IPS DF 6.9 (cell line): ENCODE data around the gene FCRL5.

Source experiments
- DNase-seq: peaks from one replicate; pipeline ENCODE4 v3.0.0-alpha.2; 2013; ENCODE audit warnings: low read depth, low spot score
- H3K27ac ChIP-seq: one replicate; pipeline ENCODE4 v1.5.1; 2013; ENCODE audit warnings: low read length, control low read depth
- H3K27me3 ChIP-seq: 2 replicates; pipeline ENCODE4 v1.6.1; 2013; ENCODE audit warnings: mild to moderate bottlenecking, low read length; ENCODE audit not compliant: control insufficient read depth, insufficient read depth
- H3K36me3 ChIP-seq: 2 replicates; pipeline ENCODE4 v1.6.1; 2013; ENCODE audit warnings: low read length; ENCODE audit not compliant: control insufficient read depth, insufficient read depth
- H3K4me1 ChIP-seq: 2 replicates; pipeline ENCODE4 v1.6.1; 2013; ENCODE audit warnings: low read length; ENCODE audit not compliant: control insufficient read depth, insufficient read depth
- H3K4me3 ChIP-seq: 2 replicates; pipeline ENCODE4 v1.5.1; 2013; ENCODE audit warnings: mild to moderate bottlenecking, low read length
- H3K9me3 ChIP-seq: 2 replicates; pipeline ENCODE4 v1.6.1; 2013; ENCODE audit warnings: low read length, inconsistent platforms; ENCODE audit not compliant: control insufficient read depth, insufficient read depth
- WGBS: extraction: QIAGEN DNeasy Blood & Tissue Kit; methylation state at CpG from one replicate; pipeline ENCODE4 v1.1.7; 2013; ENCODE audit warnings: mixed read lengths, missing lambda C conversion rate; ENCODE audit not compliant: insufficient read length, insufficient coverage; 5-methylcytosine and 5-hydroxymethylcytosine counted together

Gene FCRL5

GRCh38 chr1:157472959-157473358 lies 79.4 kb downstream of the FCRL5 start:
- H3K9me3 ChIP-seq = no peaks in the 10 kb centered on the region
- DNase-seq = no peak
- WGBS = no CpG with 5 or more reads among the region's 3 CpGs

GRCh38 chr1:157472056-157472701 lies 80.1 kb downstream of the FCRL5 start:
- H3K36me3 ChIP-seq = no peaks in the 10 kb centered on the region
- H3K4me1 ChIP-seq = 0 out of 2 replicates have a peak, but pooled peaks cover 1% of the 10 kb centered on the region
- no CpG with 5 or more reads among the region's 5 CpGs for WGBS
- no peak overlapping the region for H3K27ac ChIP-seq
- H3K27me3 ChIP-seq = no peaks in the 10 kb centered on the region
- no peak overlapping the region for H3K4me3 ChIP-seq
- no peaks in the 10 kb centered on the region for H3K9me3 ChIP-seq
- no peak for DNase-seq

More at GRCh38 chr1:157472959-157473358, 79.4 kb downstream of the FCRL5 start:
- H3K4me1 ChIP-seq = 0 out of 2 replicates have a peak, but pooled peaks cover 1% of the 10 kb centered on the region
- no peaks in the 10 kb centered on the region for H3K36me3 ChIP-seq
- H3K27me3 ChIP-seq = no peaks in the 10 kb centered on the region
- H3K27ac ChIP-seq = no peak overlapping the region
- H3K4me3 ChIP-seq = no peak overlapping the region

GRCh38 chr1:157471531-157471930 lies 80.8 kb downstream of the FCRL5 start:
- DNase-seq = no peak
- Histone ChIP-seq H3K27ac (no peak overlapping the region), H3K4me1 (0 out of 2 replicates have a peak, but pooled peaks cover 1% of the 10 kb centered on the region), H3K4me3 (no peak overlapping the region), H3K27me3 (no peaks in the 10 kb centered on the region), H3K9me3 (no peaks in the 10 kb centered on the region), H3K36me3 (no peaks in the 10 kb centered on the region)
- WGBS = no CpG with 5 or more reads among the region's 3 CpGs

GRCh38 chr1:157469752-157470675 lies 82.3 kb downstream of the FCRL5 start:
- H3K27ac ChIP-seq = no peak overlapping the region
- no peak overlapping the region for H3K4me3 ChIP-seq
- no peak for DNase-seq
- WGBS = no CpG with 5 or more reads among the region's 4 CpGs
- H3K9me3 ChIP-seq = no peaks in the 10 kb centered on the region
- no peaks in the 10 kb centered on the region for H3K27me3 ChIP-seq
- 0 out of 2 replicates have a peak, but pooled peaks cover 1% of the 10 kb centered on the region for H3K4me1 ChIP-seq
- no peaks in the 10 kb centered on the region for H3K36me3 ChIP-seq

- WGBS = no CpG with 5 or more reads among the region's 3 CpGs
- no peak for DNase-seq
- H3K36me3 ChIP-seq = no peaks in the 10 kb centered on the region
- H3K27me3 ChIP-seq = no peaks in the 10 kb centered on the region
- H3K4me3 ChIP-seq = no peak overlapping the region
- 0 out of 2 replicates have a peak, but pooled peaks cover 1% of the 10 kb centered on the region for H3K4me1 ChIP-seq
- H3K27ac ChIP-seq = no peak overlapping the region
- no peaks in the 10 kb centered on the region for H3K9me3 ChIP-seq
Observed at GRCh38 chr1:157469300-157469699, 83.0 kb downstream of the FCRL5 start.

GRCh38 chr1:157466011-157466410 lies 86.3 kb downstream of the FCRL5 start:
- Histone ChIP-seq H3K27me3 (no peaks in the 10 kb centered on the region), H3K36me3 (no peaks in the 10 kb centered on the region), H3K9me3 (no peaks in the 10 kb centered on the region), H3K4me3 (no peak overlapping the region), H3K4me1 (0 out of 2 replicates have a peak, but pooled peaks cover 1% of the 10 kb centered on the region), H3K27ac (no peak overlapping the region)
- DNase-seq = no peak
- WGBS = no CpG with 5 or more reads among the region's 5 CpGs
